ENCODE data around the gene FAM107B. TPM values are rescaled to one million over a fixed set of nuclear protein-coding genes. Genes with fewer than 3 reads are reported as not detected.

Gene FAM107B
- total RNA-seq, 2 donors from 2014 or later: 258 to 399 TPM

DNA sequence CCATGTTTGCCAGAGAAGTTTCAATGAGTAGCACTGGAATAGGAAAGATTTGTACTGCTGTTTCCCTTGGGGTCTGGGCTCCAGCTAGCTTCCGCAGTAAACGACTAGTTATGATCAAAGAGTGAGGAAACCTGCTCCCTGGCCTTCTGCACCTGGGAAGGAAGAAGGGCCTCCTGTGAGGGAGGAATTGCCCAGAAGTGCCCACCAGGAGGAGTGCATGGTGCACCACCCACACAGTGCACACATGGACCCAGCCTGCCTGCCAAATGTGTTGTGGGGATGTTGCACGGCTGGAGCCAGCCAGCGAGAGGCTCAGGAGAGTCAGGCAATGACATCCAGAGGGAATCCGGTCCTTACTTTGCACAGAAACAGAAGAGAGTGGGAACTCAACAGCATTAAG, 27.0 kb upstream of the FAM107B start:
- peaks cover 2% of the 10 kb centered on the region for H3K4me1 Mint-ChIP-seq
- no peak for ATAC-seq

DNA sequence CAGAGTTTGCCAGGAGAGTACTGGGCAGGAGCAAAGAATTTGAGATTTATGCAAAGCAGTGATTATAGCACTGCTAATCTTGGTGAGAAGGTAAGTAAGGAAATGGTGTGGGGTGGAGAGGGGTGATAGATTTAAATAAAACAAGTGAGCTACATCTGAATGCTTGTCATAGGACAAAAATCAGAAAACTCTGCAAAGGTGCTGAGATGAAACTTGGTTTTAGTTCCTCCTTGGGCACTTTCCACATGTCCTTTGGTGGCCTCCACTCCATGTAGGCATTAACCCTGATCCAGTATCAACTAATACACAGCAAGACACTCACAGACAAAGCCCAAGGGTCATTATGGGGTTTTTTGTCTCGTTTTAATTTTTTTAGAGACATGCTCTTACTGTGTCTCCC, 25.7 kb upstream of the FAM107B start:
- no peak for ATAC-seq
- H3K4me3 Mint-ChIP-seq: no peak overlapping the region

More for the DNA sequence above, 27.0 kb upstream of the FAM107B start:
- H3K9me3 ChIP-seq (ENCODE audit: control insufficient read depth, low read length, poor library complexity, severe bottlenecking): no peaks in the 10 kb centered on the region
- H3K27ac Mint-ChIP-seq: no peak overlapping the region
- H3K4me3 Mint-ChIP-seq: peak overlapping the region; percentile 7
- DNase-seq: no peak
- H3K27me3 Mint-ChIP-seq: peaks cover 11% of the 10 kb centered on the region
- H3K36me3 Mint-ChIP-seq (ENCODE audit: low read depth): no peaks in the 10 kb centered on the region

DNA sequence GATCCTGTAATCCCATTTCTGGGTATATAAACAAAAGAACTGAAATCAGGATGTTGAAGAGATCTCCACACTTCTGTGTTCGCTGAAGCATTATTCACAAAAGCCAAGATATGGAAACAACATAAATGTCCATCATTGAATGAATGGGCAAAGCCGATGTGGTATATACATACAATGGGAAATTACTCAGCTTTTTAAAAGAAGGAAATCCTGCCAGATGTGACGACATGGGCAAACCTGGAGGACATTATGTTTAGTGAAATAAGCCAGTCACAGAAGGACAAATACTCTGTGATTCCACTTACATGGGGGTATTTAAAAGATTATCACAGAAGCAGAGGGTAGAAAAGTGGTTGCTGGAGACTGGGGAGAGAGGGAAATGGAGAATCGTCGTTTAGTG, 23.9 kb upstream of the FAM107B start:
- H3K27me3 Mint-ChIP-seq: peaks cover 11% of the 10 kb centered on the region
- no peaks in the 10 kb centered on the region for H3K9me3 ChIP-seq (ENCODE audit: control insufficient read depth, low read length, poor library complexity, severe bottlenecking)
- no peak for ATAC-seq
- no peak for DNase-seq
- no peaks in the 10 kb centered on the region for H3K4me1 Mint-ChIP-seq
- H3K4me3 Mint-ChIP-seq: no peak overlapping the region
- no peak overlapping the region for H3K27ac Mint-ChIP-seq
- no peaks in the 10 kb centered on the region for H3K36me3 Mint-ChIP-seq (ENCODE audit: low read depth)

More for the DNA sequence above, 25.7 kb upstream of the FAM107B start:
- H3K4me1 Mint-ChIP-seq: peaks cover 2% of the 10 kb centered on the region
- no peaks in the 10 kb centered on the region for H3K9me3 ChIP-seq (ENCODE audit: control insufficient read depth, low read length, poor library complexity, severe bottlenecking)
- no peak for DNase-seq
- no peak overlapping the region for H3K27ac Mint-ChIP-seq
- no peaks in the 10 kb centered on the region for H3K36me3 Mint-ChIP-seq (ENCODE audit: low read depth)
- H3K27me3 Mint-ChIP-seq: peaks cover 11% of the 10 kb centered on the region

DNA sequence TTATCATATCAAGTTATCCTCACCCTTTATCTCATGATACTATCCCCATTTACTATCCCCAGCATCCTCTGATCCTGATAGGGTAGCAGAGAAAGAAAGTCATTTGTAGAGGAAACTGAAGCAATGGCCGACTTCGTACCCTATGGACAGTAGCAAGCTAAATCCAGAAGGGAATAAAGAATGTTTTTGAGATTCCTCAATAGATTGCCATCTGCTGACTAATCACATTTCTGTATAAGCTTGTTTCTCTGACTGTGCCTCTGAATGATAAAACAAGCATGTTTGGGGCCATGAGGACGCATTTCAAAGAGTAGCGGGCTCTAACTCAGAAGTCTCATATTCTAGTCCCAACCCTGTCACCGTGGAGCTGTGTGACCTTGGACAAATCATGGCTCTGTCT, 13.2 kb upstream of the FAM107B start:
- peaks cover 2% of the 10 kb centered on the region for H3K4me1 Mint-ChIP-seq
- no peak for ATAC-seq

DNA sequence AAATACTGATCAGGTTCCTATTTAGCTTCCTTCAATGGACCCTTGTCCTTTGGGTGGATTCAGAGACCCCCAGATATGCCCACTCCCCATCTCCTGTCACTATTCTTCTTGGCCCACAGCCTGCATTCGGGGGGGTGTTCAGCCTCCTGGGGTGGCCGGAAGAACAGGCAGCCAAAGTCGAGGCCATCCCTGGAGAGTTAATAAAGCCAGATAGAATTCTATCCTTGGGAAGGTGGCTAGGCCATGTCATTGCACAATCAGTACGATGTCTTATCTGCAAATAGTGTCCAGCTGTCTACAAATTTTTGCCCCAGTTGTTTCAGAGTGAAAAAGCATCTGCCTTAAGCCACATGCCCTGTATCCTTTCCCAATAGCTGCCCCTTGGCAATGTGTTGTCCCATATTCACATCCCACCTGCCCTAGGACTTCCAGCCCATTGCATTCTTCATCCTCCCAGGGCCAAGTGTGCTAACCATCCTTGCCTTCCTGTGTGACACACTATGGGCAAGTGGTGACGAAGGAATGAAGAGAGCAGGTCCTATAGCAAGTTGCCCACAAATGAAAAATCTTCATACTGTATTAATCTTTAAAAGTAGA, 9.9 kb upstream of the FAM107B start:
- ATAC-seq (no peak), DNase-seq (no peak)
- H3K4me1 Mint-ChIP-seq: peaks cover 4% of the 10 kb centered on the region
- H3K27me3 Mint-ChIP-seq: no peaks in the 10 kb centered on the region
- no peak overlapping the region for H3K27ac Mint-ChIP-seq
- H3K9me3 ChIP-seq (ENCODE audit: control insufficient read depth, low read length, poor library complexity, severe bottlenecking): peaks cover 2% of the 10 kb centered on the region
- no peaks in the 10 kb centered on the region for H3K36me3 Mint-ChIP-seq (ENCODE audit: low read depth)
- H3K4me3 Mint-ChIP-seq: no peak overlapping the region

More for the DNA sequence above, 13.2 kb upstream of the FAM107B start:
- H3K27me3 Mint-ChIP-seq: peaks cover 6% of the 10 kb centered on the region
- H3K4me3 Mint-ChIP-seq: no peak overlapping the region
- DNase-seq: no peak
- no peak overlapping the region for H3K27ac Mint-ChIP-seq
- H3K9me3 ChIP-seq (ENCODE audit: control insufficient read depth, low read length, poor library complexity, severe bottlenecking): peaks cover 2% of the 10 kb centered on the region
- no peaks in the 10 kb centered on the region for H3K36me3 Mint-ChIP-seq (ENCODE audit: low read depth)

DNA sequence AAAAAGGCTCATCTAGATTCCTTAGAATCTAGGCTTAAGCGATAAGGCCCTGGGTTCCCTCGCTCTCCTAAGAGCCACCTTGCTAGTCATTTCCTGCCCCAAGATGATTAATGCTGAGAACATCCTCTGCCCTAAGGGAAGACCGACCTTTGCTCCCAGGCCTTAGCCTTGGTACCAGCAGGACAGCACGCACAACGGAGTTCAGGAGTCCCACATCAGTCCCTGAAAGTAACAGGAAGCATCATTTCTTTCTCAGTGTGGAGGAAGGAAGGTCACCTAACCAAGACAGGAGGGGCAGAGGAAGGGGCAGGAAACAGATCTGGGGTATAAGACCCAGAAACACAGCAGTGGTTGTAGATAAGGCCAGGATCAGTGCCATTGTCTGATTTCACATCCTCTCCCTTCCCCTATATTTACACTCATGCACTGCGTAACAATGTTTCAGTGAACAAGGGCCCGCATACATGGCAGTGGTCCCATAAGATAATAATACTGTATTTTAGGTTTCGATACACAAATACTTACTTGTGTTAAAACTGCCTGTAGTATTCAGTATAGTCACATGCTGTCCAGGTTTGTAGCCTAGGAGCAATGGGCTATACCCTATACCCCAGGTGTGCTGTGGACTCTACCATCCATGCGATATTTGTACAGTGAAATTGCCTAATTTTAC, 8.1 kb upstream of the FAM107B start:
- no peak for DNase-seq
- H3K27ac Mint-ChIP-seq: no peak overlapping the region
- ATAC-seq: peak; percentile 41
- peaks cover 4% of the 10 kb centered on the region for H3K4me1 Mint-ChIP-seq
- no peak overlapping the region for H3K4me3 Mint-ChIP-seq
- no peaks in the 10 kb centered on the region for H3K27me3 Mint-ChIP-seq
- H3K9me3 ChIP-seq (ENCODE audit: control insufficient read depth, low read length, poor library complexity, severe bottlenecking): no peaks in the 10 kb centered on the region
- H3K36me3 Mint-ChIP-seq (ENCODE audit: low read depth): no peaks in the 10 kb centered on the region

DNA sequence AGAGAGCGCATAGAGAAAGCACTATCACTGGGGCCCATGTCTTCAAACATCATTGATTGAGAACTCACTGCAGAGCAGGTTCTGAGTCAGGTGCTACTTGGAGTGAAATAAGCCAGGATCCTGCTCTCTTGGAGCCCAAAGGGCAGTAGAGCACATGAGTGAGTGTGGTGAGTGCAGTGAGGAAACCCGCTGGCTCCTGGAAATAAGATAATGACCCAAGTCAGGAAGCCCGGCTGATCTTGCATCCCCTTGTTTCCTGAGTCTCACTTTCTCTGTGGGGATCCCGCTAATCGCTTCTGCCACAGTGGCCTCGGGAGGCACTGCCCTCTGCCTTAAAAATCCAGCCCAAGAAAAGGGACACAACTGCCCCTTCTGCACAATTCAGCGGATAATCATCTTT, 7.1 kb upstream of the FAM107B start:
- H3K4me3 Mint-ChIP-seq: no peak overlapping the region
- no peak overlapping the region for H3K27ac Mint-ChIP-seq
- no peaks in the 10 kb centered on the region for H3K9me3 ChIP-seq (ENCODE audit: control insufficient read depth, low read length, poor library complexity, severe bottlenecking)
- DNase-seq (no peak), ATAC-seq (no peak)
- peaks cover 4% of the 10 kb centered on the region for H3K4me1 Mint-ChIP-seq
- H3K36me3 Mint-ChIP-seq (ENCODE audit: low read depth): no peaks in the 10 kb centered on the region
- H3K27me3 Mint-ChIP-seq: no peaks in the 10 kb centered on the region

DNA sequence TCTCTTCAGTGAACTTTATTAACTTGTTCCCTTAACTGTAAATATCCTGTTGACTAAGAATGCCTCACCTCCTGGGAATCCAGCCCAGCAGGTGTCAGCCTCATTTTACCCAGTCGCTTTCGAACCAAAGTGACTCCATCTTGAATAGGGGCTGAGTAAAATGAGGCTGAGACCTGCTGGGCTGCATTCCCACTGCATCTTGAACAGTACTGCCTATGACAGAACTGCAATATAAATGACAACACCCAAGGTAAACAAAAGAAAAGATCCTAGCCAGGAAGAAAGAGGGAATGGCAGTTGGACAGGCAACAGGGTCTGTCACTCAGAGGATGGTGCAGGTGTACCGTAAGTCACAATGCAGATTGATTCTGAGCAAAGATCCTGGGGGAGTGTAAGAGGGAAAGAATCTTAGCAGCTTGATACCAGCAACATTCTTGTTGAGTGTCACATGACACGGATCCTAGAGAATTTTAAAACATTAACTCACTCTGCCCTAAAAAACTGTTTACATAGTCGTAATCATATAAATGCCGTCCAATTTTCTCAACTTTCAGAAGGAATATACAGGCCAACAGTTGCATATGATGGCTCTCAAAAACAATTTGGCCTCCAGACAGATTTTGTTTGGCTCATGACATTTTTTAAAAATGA, 4.4 kb upstream of the FAM107B start:
- no peaks in the 10 kb centered on the region for H3K36me3 Mint-ChIP-seq (ENCODE audit: low read depth)
- no peak for ATAC-seq
- H3K4me3 Mint-ChIP-seq: no peak overlapping the region
- no peaks in the 10 kb centered on the region for H3K9me3 ChIP-seq (ENCODE audit: control insufficient read depth, low read length, poor library complexity, severe bottlenecking)
- peaks cover 4% of the 10 kb centered on the region for H3K4me1 Mint-ChIP-seq
- no peak for DNase-seq
- H3K27ac Mint-ChIP-seq: no peak overlapping the region
- peaks cover 14% of the 10 kb centered on the region for H3K27me3 Mint-ChIP-seq

DNA sequence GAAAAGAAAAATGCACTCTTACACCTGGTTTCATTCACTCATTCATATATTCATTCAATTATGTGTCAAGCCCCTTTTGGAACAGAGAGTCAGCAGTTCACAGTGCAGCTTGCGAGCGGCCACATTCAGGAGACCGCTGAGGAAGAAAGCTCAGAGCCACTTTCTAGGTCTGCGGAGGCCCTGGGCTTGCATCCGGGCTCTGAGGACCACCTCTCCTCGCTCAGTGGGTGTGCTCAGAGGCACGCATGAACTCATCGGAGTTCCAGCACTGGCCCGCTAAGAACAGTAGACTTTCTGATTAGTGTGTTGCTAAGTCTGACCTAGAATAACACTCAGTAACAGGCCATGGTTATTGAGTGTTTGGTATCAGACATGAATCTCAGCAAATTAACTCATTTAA, 1.8 kb upstream of the FAM107B start:
- Mint-ChIP-seq H3K27ac (no peak overlapping the region), H3K27me3 (peaks cover 15% of the 10 kb centered on the region), H3K4me3 (no peak overlapping the region), H3K4me1 (no peaks in the 10 kb centered on the region), H3K36me3 (ENCODE audit: low read depth) (no peaks in the 10 kb centered on the region)
- DNase-seq (no peak), ATAC-seq (no peak)
- H3K9me3 ChIP-seq (ENCODE audit: control insufficient read depth, low read length, poor library complexity, severe bottlenecking): no peaks in the 10 kb centered on the region

DNA sequence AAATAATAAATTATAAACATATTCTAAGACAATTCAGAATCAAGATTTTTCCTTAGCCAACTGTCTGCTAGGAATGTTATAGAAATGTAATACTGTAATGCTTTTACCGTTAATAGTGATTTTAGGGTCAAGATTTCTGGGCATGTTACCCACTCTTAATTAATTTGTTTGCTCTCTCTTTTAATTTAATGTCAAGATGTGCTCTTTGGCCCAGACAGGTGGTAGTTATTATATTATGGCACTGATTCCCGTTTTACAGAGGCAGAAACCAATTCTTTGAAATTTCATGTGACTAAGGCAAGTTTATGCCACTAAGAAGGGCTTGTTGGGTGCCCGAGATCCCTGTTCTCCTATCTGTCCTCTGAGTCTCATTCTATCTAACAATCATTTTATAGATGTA, 959 bp upstream of the FAM107B start:
- no peak for ATAC-seq
- no peaks in the 10 kb centered on the region for H3K9me3 ChIP-seq (ENCODE audit: control insufficient read depth, low read length, poor library complexity, severe bottlenecking)
- no peak overlapping the region for H3K27ac Mint-ChIP-seq
- no peaks in the 10 kb centered on the region for H3K4me1 Mint-ChIP-seq
- H3K36me3 Mint-ChIP-seq (ENCODE audit: low read depth): no peaks in the 10 kb centered on the region
- DNase-seq: no peak
- no peak overlapping the region for H3K4me3 Mint-ChIP-seq
- peaks cover 15% of the 10 kb centered on the region for H3K27me3 Mint-ChIP-seq

DNA sequence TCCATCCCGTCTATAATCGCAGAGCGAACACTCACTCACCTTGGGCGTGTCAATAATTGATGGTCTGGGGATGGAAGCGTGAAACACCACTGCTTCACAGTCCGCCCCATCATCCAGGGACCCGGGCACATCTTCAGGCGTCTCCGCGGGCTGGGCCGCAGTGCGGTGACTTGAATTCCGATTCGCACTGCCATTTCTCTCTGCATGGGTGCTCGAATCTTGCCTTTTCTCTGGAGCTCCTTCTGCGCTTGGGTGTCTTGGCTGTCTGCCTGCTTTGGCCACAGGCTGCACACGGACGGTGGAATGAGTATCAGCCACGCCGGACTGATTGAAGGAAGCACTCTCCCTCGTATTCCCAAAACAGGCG, 500 bp downstream of the FAM107B start:
- no peak overlapping the region for H3K4me3 Mint-ChIP-seq
- no peaks in the 10 kb centered on the region for H3K4me1 Mint-ChIP-seq
- DNase-seq: no peak
- no peak for ATAC-seq
- peaks cover 15% of the 10 kb centered on the region for H3K27me3 Mint-ChIP-seq
- no peak overlapping the region for H3K27ac Mint-ChIP-seq
- no peaks in the 10 kb centered on the region for H3K9me3 ChIP-seq (ENCODE audit: control insufficient read depth, low read length, poor library complexity, severe bottlenecking)
- no peaks in the 10 kb centered on the region for H3K36me3 Mint-ChIP-seq (ENCODE audit: low read depth)

DNA sequence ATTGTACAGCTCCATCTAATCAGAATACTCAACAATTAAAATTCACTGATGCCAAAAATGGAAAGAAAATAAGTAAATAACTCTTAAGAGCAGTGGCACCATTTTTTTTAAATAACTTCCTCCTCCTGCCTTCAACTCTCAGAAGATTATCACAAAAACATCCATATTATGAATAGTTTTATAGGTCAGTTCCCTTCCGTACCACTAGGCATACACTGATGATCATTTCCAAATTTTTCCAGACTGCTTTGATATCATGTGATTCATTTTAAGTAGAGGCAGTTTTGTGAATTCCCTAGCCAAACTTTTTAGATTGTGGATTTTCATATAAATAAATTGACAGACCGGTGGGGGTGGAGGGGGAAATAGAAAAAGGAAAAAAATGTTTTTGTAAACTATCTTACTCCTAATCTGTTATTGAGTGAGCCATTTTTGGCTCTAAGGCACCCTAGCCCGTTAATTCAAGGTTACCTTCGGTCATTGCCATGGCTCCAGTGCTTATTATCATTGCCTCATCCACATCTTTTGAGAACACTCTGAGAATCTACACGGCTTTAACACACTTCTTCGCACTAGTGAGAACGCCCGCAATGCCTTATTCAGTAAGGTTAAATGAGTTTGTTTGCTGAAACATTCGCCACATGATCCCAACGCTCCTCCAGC, 1.0 kb downstream of the FAM107B start:
- Mint-ChIP-seq H3K27ac (no peak overlapping the region), H3K4me1 (no peaks in the 10 kb centered on the region), H3K36me3 (ENCODE audit: low read depth) (no peaks in the 10 kb centered on the region)

DNA sequence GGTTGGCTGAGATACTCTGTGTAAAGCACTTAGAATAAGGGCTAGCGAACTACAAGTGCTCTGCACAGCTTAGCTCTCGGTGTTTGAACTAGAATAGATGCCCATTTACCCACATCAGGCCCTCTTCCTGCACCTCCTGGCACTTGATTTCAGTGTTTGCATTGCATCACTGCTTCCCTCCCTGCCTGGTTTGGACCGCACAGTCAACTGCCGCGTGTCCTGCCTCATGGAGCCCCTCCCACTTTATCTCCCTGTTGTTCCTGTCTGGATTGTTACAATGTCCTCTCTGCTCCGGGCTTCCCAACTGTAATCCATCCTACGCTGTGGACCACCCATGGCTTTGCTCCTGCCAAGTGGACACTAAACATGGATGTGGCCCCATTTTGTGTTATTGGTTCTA, 2.3 kb downstream of the FAM107B start:
- Mint-ChIP-seq H3K4me3 (no peak overlapping the region), H3K27me3 (peaks cover 17% of the 10 kb centered on the region), H3K27ac (no peak overlapping the region), H3K4me1 (no peaks in the 10 kb centered on the region), H3K36me3 (ENCODE audit: low read depth) (no peaks in the 10 kb centered on the region)
- no peaks in the 10 kb centered on the region for H3K9me3 ChIP-seq (ENCODE audit: control insufficient read depth, low read length, poor library complexity, severe bottlenecking)
- no peak for ATAC-seq
- no peak for DNase-seq

More for the DNA sequence above, 1.0 kb downstream of the FAM107B start:
- no peaks in the 10 kb centered on the region for H3K9me3 ChIP-seq (ENCODE audit: control insufficient read depth, low read length, poor library complexity, severe bottlenecking)
- Mint-ChIP-seq H3K4me3 (no peak overlapping the region), H3K27me3 (peaks cover 15% of the 10 kb centered on the region)
- ATAC-seq (no peak), DNase-seq (no peak)

Data from T-helper 17 cell (primary cell).